Trophoblast cell (in vitro differentiated cells and primary cell): Measurements from ENCODE around the gene SCAANT1. TPM values are rescaled to one million over a fixed set of nuclear protein-coding genes. Genes with fewer than 3 reads are reported as not detected.

Source experiments
- DNase-seq, 2 donors: peaks; one replicate each; pipeline ENCODE4 v3.0.0-alpha.2; 2016
- H2AFZ ChIP-seq: 2 replicates; pipeline ENCODE4 v1.6.1; 2013; ENCODE audit warnings: low read length, moderate library complexity, mild to moderate bottlenecking; ENCODE audit not compliant: insufficient read depth, poor library complexity
- H2AK5ac ChIP-seq: 2 replicates; pipeline ENCODE4 v1.6.1; 2013; ENCODE audit warnings: mild to moderate bottlenecking, low read length
- H2BK120ac ChIP-seq: 2 replicates; pipeline ENCODE4 v1.6.1; 2013; ENCODE audit warnings: low read length, mild to moderate bottlenecking, moderate library complexity; ENCODE audit not compliant: insufficient read depth, poor library complexity
- H2BK12ac ChIP-seq: 2 replicates; pipeline ENCODE4 v1.6.1; 2013; ENCODE audit warnings: mild to moderate bottlenecking, low read length, moderate library complexity
- H2BK5ac ChIP-seq: 2 replicates; pipeline ENCODE4 v1.6.1; 2013; ENCODE audit warnings: low read length, low read depth, moderate library complexity, mild to moderate bottlenecking; ENCODE audit not compliant: poor library complexity
- H3K14ac ChIP-seq: 2 replicates; pipeline ENCODE4 v1.6.1; 2013; ENCODE audit warnings: mild to moderate bottlenecking, low read length
- H3K18ac ChIP-seq: 2 replicates; pipeline ENCODE4 v1.6.1; 2013; ENCODE audit warnings: mild to moderate bottlenecking, low read length
- H3K23ac ChIP-seq: 2 replicates; pipeline ENCODE4 v1.6.1; 2013; ENCODE audit warnings: low read length
- H3K27ac ChIP-seq: 2 replicates; pipeline ENCODE4 v1.5.1; 2013; ENCODE audit warnings: low read depth, mild to moderate bottlenecking, inconsistent platforms, low read length, moderate library complexity
- H3K27me3 ChIP-seq: 2 replicates; pipeline ENCODE4 v1.6.1; 2013; ENCODE audit warnings: inconsistent platforms, mild to moderate bottlenecking, low read length, moderate library complexity; ENCODE audit not compliant: insufficient read depth
- H3K36me3 ChIP-seq, 2 experiments: 1 replicate in 1 of 2; 2 replicates in 1 of 2; pipeline ENCODE4 v1.6.1; 2013; ENCODE audit warnings: low read length in 2 of 2, mild to moderate bottlenecking in 2 of 2, moderate library complexity in 1 of 2; ENCODE audit not compliant: insufficient read depth in 2 of 2, control insufficient read depth in 1 of 2
- H3K4ac ChIP-seq: 2 replicates; pipeline ENCODE4 v1.6.1; 2013; ENCODE audit warnings: low read depth, mild to moderate bottlenecking, low read length, moderate library complexity
- H3K4me1 ChIP-seq, 2 experiments: 1 replicate in 1 of 2; 2 replicates in 1 of 2; pipeline ENCODE4 v1.6.1; 2013; ENCODE audit warnings: low read length in 2 of 2, mild to moderate bottlenecking in 2 of 2, moderate library complexity in 1 of 2; ENCODE audit not compliant: insufficient read depth in 2 of 2, control insufficient read depth in 1 of 2
- H3K4me2 ChIP-seq: 2 replicates; pipeline ENCODE4 v1.6.1; 2013; ENCODE audit warnings: inconsistent platforms, mild to moderate bottlenecking, low read length, moderate library complexity
- H3K4me3 ChIP-seq: 2 replicates; pipeline ENCODE4 v1.5.1; 2013; ENCODE audit warnings: mild to moderate bottlenecking, low read depth, low read length, inconsistent platforms
- H3K79me1 ChIP-seq: one replicate; pipeline ENCODE4 v1.6.1; 2013; ENCODE audit warnings: low read length
- H3K79me2 ChIP-seq: 2 replicates; pipeline ENCODE4 v1.6.1; 2013; ENCODE audit warnings: low read length, mild to moderate bottlenecking; ENCODE audit not compliant: control insufficient read depth, insufficient read depth, poor library complexity
- H3K9ac ChIP-seq: 2 replicates; pipeline ENCODE4 v1.6.1; 2013; ENCODE audit warnings: mild to moderate bottlenecking, low read length
- H3K9me3 ChIP-seq: 2 replicates; pipeline ENCODE4 v1.6.1; 2013; ENCODE audit warnings: low read depth, mild to moderate bottlenecking, control low read depth, inconsistent platforms, low read length; ENCODE audit not compliant: insufficient read depth
- H4K12ac ChIP-seq: 2 replicates; pipeline ENCODE4 v1.6.1; 2013; ENCODE audit warnings: low read depth, mild to moderate bottlenecking, low read length, moderate library complexity
- H4K8ac ChIP-seq: 2 replicates; pipeline ENCODE4 v1.6.1; 2013; ENCODE audit warnings: low read depth, mild to moderate bottlenecking, low read length, moderate library complexity
- H4K91ac ChIP-seq: one replicate; pipeline ENCODE4 v1.6.1; 2013; ENCODE audit warnings: low read depth, mild to moderate bottlenecking, low read length, moderate library complexity
- WGBS: extraction: QIAGEN DNeasy Blood & Tissue Kit; methylation state at CpG from one replicate; pipeline ENCODE4 v1.1.7; 2013; ENCODE audit warnings: missing lambda C conversion rate; ENCODE audit not compliant: insufficient read length, insufficient coverage; ENCODE audit errors: extremely low coverage; 5-methylcytosine and 5-hydroxymethylcytosine counted together
- polyA plus RNA-seq: library from polyadenylated mRNA; stranded (reverse); fragments of 200-250 nt; gene quantifications from 2 replicates; pipeline ENCODE4 v1.2.3, GENCODE V29; 2013

SCAANT1 gene
- polyA plus RNA-seq: 0.96 and 1.1 TPM in 2 replicates

GRCh38 chr3:63911873-63912767 is at the start of gene SCAANT1:
Gene SCAANT1 (minus strand): TSS chr3:63912383.
- Histone ChIP-seq H3K9me3 (no peaks in the 10 kb centered on the region), H3K14ac (peak within 1 kb of the TSS; percentile 100), H3K18ac (peak within 1 kb of the TSS; percentile 100), H3K9ac (peak within 1 kb of the TSS; percentile 93), H3K4me1 (peaks cover 2 to 4% of the 10 kb centered on the region in 2 experiments), H3K79me1 (peaks cover 12% of the 10 kb centered on the region), H3K79me2 (peaks cover 12% of the 10 kb centered on the region), H3K4me3 (peak within 1 kb of the TSS; percentile 93), H4K12ac (peak within 1 kb of the TSS; percentile 96), H2BK12ac (no peak within 1 kb of the TSS), H2BK120ac (peak within 1 kb of the TSS; percentile 95), H2AFZ (peak within 1 kb of the TSS; percentile 99), H2BK5ac (peak within 1 kb of the TSS; percentile 98), H3K4me2 (peak within 1 kb of the TSS; percentile 66), H3K27ac (peak within 1 kb of the TSS; percentile 96), H3K4ac (peak within 1 kb of the TSS; percentile 89), H3K27me3 (no peaks in the 10 kb centered on the region), H3K23ac (no peak within 1 kb of the TSS), H2AK5ac (peak within 1 kb of the TSS; percentile 95), H4K8ac (peak within 1 kb of the TSS; percentile 96), H4K91ac (peak within 1 kb of the TSS; percentile 97), H3K36me3 (peaks cover 10 to 13% of the 10 kb centered on the region in 2 experiments)
- DNase-seq: peak; percentile 83 to 90
- no CpG with 5 or more reads among the region's 115 CpGs for WGBS

GRCh38 chr3:63961891-63962290 is 49.7 kb upstream of the SCAANT1 start:
- H3K27me3 ChIP-seq: no peaks in the 10 kb centered on the region
- no peak overlapping the region for H3K4ac ChIP-seq
- no peaks in the 10 kb centered on the region for H3K9me3 ChIP-seq
- H3K36me3 ChIP-seq: no peaks in the 10 kb centered on the region
- H2AK5ac ChIP-seq: no peak overlapping the region
- no peaks in the 10 kb centered on the region for H3K79me2 ChIP-seq
- H4K91ac ChIP-seq: no peak overlapping the region
- H2BK5ac ChIP-seq: no peak overlapping the region
- no peak overlapping the region for H2BK12ac ChIP-seq
- no peak overlapping the region for H3K4me2 ChIP-seq
- WGBS: no CpG with 5 or more reads among the region's 2 CpGs
- peak; percentile 38 to 84 for DNase-seq
- H4K12ac ChIP-seq: no peak overlapping the region
- no peak overlapping the region for H3K9ac ChIP-seq
- peaks cover 7 to 8% of the 10 kb centered on the region in 2 experiments for H3K4me1 ChIP-seq
- no peak overlapping the region for H2AFZ ChIP-seq
- no peak overlapping the region for H4K8ac ChIP-seq
- H3K18ac ChIP-seq: no peak overlapping the region
- H3K23ac ChIP-seq: no peak overlapping the region
- no peak overlapping the region for H2BK120ac ChIP-seq
- peaks cover 2% of the 10 kb centered on the region for H3K79me1 ChIP-seq
- H3K4me3 ChIP-seq: no peak overlapping the region
- H3K14ac ChIP-seq: no peak overlapping the region
- no peak overlapping the region for H3K27ac ChIP-seq

GRCh38 chr3:63960048-63960711 is 48.0 kb upstream of the SCAANT1 start:
- no CpG with 5 or more reads among the region's 6 CpGs for WGBS

GRCh38 chr3:63959146-63959545 is 47.0 kb upstream of the SCAANT1 start:
- peaks cover 2 to 7% of the 10 kb centered on the region in 2 experiments for H3K36me3 ChIP-seq
- no peak overlapping the region for H2BK120ac ChIP-seq
- no peaks in the 10 kb centered on the region for H3K9me3 ChIP-seq
- no peaks in the 10 kb centered on the region for H3K79me2 ChIP-seq
- no peak for DNase-seq
- no peak overlapping the region for H3K4me2 ChIP-seq
- no peak overlapping the region for H3K9ac ChIP-seq
- H2BK5ac ChIP-seq: no peak overlapping the region
- no peak overlapping the region for H3K18ac ChIP-seq
- no peak overlapping the region for H3K27ac ChIP-seq
- no peak overlapping the region for H3K4ac ChIP-seq
- no peak overlapping the region for H2AK5ac ChIP-seq
- no peaks in the 10 kb centered on the region for H3K79me1 ChIP-seq
- H2BK12ac ChIP-seq: no peak overlapping the region
- H4K12ac ChIP-seq: no peak overlapping the region
- no peak overlapping the region for H3K4me3 ChIP-seq
- H2AFZ ChIP-seq: no peak overlapping the region
- H3K27me3 ChIP-seq: no peaks in the 10 kb centered on the region
- no peak overlapping the region for H3K14ac ChIP-seq
- no peak overlapping the region for H3K23ac ChIP-seq
- peaks cover 0 to 2% of the 10 kb centered on the region in 2 experiments for H3K4me1 ChIP-seq
- H4K8ac ChIP-seq: no peak overlapping the region
- H4K91ac ChIP-seq: no peak overlapping the region
- WGBS: no CpG with 5 or more reads among the region's 3 CpGs

More at GRCh38 chr3:63960048-63960711, 48.0 kb upstream of the SCAANT1 start:
- Histone ChIP-seq H3K4me2 (no peak overlapping the region), H3K27me3 (no peaks in the 10 kb centered on the region), H3K4ac (no peak overlapping the region), H3K79me2 (no peaks in the 10 kb centered on the region), H3K14ac (no peak overlapping the region), H3K79me1 (peaks cover 1% of the 10 kb centered on the region), H3K4me1 (peaks cover 6% of the 10 kb centered on the region in 2 experiments), H2AK5ac (no peak overlapping the region), H4K91ac (no peak overlapping the region), H3K4me3 (no peak overlapping the region), H3K27ac (no peak overlapping the region), H2BK5ac (no peak overlapping the region), H3K18ac (no peak overlapping the region), H2BK120ac (no peak overlapping the region), H3K9ac (no peak overlapping the region), H3K36me3 (peaks cover 0 to 1% of the 10 kb centered on the region in 2 experiments), H3K9me3 (no peaks in the 10 kb centered on the region), H4K8ac (no peak overlapping the region), H2AFZ (no peak overlapping the region), H2BK12ac (no peak overlapping the region), H3K23ac (no peak overlapping the region), H4K12ac (no peak overlapping the region)
- DNase-seq: peak in 1 of 2 donors; percentile 48
